Measurements from ENCODE around the gene RAMP3. TPM values are rescaled to one million over a fixed set of nuclear protein-coding genes. Genes with fewer than 3 reads are reported as not detected.

RAMP3 gene
- total and polyA plus RNA-seq, 2 donors (not counting 1 experiment from before 2014, with no cell fraction given) = not detected

GRCh38 chr7:45230083-45230482, 72.5 kb downstream of the RAMP3 start:
- Mint-ChIP-seq H3K27me3 (peaks cover 36% of the 10 kb centered on the region), H3K4me3 (no peak overlapping the region), H3K4me1 (no peaks in the 10 kb centered on the region), H3K27ac (no peak overlapping the region), H3K9me3 (ENCODE audit: insufficient read depth) (no peaks in the 10 kb centered on the region)
- H2AFZ ChIP-seq (ENCODE audit: insufficient read depth, low read depth, low read length, poor library complexity, severe bottlenecking) = no peak overlapping the region
- no peak for ATAC-seq (ENCODE audit: low read depth)
- no peaks in the 10 kb centered on the region for H3K4me1 ChIP-seq (ENCODE audit: control insufficient read depth in 2 of 2, insufficient read depth in 2 of 2, low read length in 2 of 2)
- H3K9ac ChIP-seq (ENCODE audit: low read length) = no peak overlapping the region
- WGBS (ENCODE audit: insufficient coverage) = 66% methylated on average over 3 of the region's 6 CpGs
- DNase-seq = no peak
- no peak overlapping the region for H3K4me3 ChIP-seq (ENCODE audit: control extremely low read depth in 1 of 5, extremely low read depth in 1 of 5, insufficient read depth in 1 of 5, low read depth in 2 of 5, low read length in 4 of 5)
- no peaks in the 10 kb centered on the region for H3K9me3 ChIP-seq (ENCODE audit: control extremely low read depth in 1 of 3, control insufficient read depth in 2 of 3, insufficient read depth in 1 of 3, low read length in 2 of 3)
- H4K20me1 ChIP-seq (ENCODE audit: control insufficient read depth, insufficient read depth, low read length, poor library complexity, severe bottlenecking) = no peaks in the 10 kb centered on the region
- H3K79me2 ChIP-seq (ENCODE audit: control insufficient read depth, insufficient read depth, low read length) = no peaks in the 10 kb centered on the region
- H3K27me3 ChIP-seq (replicated peaks in 1 of 4; ENCODE audit: control extremely low read depth in 1 of 4, control insufficient read depth in 3 of 4, insufficient read depth in 4 of 4, low read length in 3 of 4) = peaks cover 0 to 12% (median 3%) of the 10 kb centered on the region in 4 experiments
- ChIA-PET POLR2A (no interaction called here), CTCF (no interaction called here)
- H3K4me2 ChIP-seq (replicated peaks; ENCODE audit: low read depth, low read length, poor library complexity, severe bottlenecking) = no peak overlapping the region
- H3K36me3 ChIP-seq (replicated peaks in 1 of 2; ENCODE audit: control extremely low read depth in 1 of 2, control insufficient read depth in 1 of 2, extremely low read depth in 1 of 2, insufficient read depth in 2 of 2, low read length in 1 of 2) = no peaks in the 10 kb centered on the region
- TF ChIP-seq EZH2 (IDR thresholded peaks at IDR 0.05; ENCODE audit: borderline replicate concordance, insufficient read depth, low read depth, low read length, poor library complexity, severe bottlenecking) = no peak
- no peak for TF ChIP-seq CTCF (IDR thresholded peaks at IDR 0.05)
- no peak overlapping the region for H3K27ac ChIP-seq (ENCODE audit: low read length in 2 of 2)
- intact Hi-C loops (cut with micrococcal nuclease) = no loop called here

GRCh38 chr7:45230611-45231165, 73.1 kb downstream of the RAMP3 start:
- H3K9me3 ChIP-seq (ENCODE audit: control extremely low read depth in 1 of 3, control insufficient read depth in 2 of 3, insufficient read depth in 1 of 3, low read length in 2 of 3) = no peaks in the 10 kb centered on the region
- intact Hi-C loops (cut with micrococcal nuclease) = no loop called here
- H2AFZ ChIP-seq (ENCODE audit: insufficient read depth, low read depth, low read length, poor library complexity, severe bottlenecking) = no peak overlapping the region
- peaks cover 0 to 12% (median 3%) of the 10 kb centered on the region in 4 experiments for H3K27me3 ChIP-seq (replicated peaks in 1 of 4; ENCODE audit: control extremely low read depth in 1 of 4, control insufficient read depth in 3 of 4, insufficient read depth in 4 of 4, low read length in 3 of 4)
- H3K36me3 ChIP-seq (replicated peaks in 1 of 2; ENCODE audit: control extremely low read depth in 1 of 2, control insufficient read depth in 1 of 2, extremely low read depth in 1 of 2, insufficient read depth in 2 of 2, low read length in 1 of 2) = no peaks in the 10 kb centered on the region
- peaks cover 36% of the 10 kb centered on the region for H3K27me3 Mint-ChIP-seq
- CTCF ChIA-PET = no interaction called here
- no peaks in the 10 kb centered on the region for H3K4me1 ChIP-seq (ENCODE audit: control insufficient read depth in 2 of 2, insufficient read depth in 2 of 2, low read length in 2 of 2)
- H4K20me1 ChIP-seq (ENCODE audit: control insufficient read depth, insufficient read depth, low read length, poor library complexity, severe bottlenecking) = no peaks in the 10 kb centered on the region
- H3K9ac ChIP-seq (ENCODE audit: low read length) = no peak overlapping the region
- H3K79me2 ChIP-seq (ENCODE audit: control insufficient read depth, insufficient read depth, low read length) = no peaks in the 10 kb centered on the region
- ATAC-seq (ENCODE audit: low read depth) = no peak
- H3K4me3 ChIP-seq (ENCODE audit: control extremely low read depth in 1 of 5, extremely low read depth in 1 of 5, insufficient read depth in 1 of 5, low read depth in 2 of 5, low read length in 4 of 5) = no peak overlapping the region
- DNase-seq = no peak
- H3K27ac Mint-ChIP-seq = no peak overlapping the region
- TF ChIP-seq EZH2 (IDR thresholded peaks at IDR 0.05; ENCODE audit: borderline replicate concordance, insufficient read depth, low read depth, low read length, poor library complexity, severe bottlenecking) (no peak), CTCF (IDR thresholded peaks at IDR 0.05) (no peak)
- no peak overlapping the region for H3K27ac ChIP-seq (ENCODE audit: low read length in 2 of 2)
- POLR2A ChIA-PET = no interaction called here
- H3K4me1 Mint-ChIP-seq = no peaks in the 10 kb centered on the region
- no peaks in the 10 kb centered on the region for H3K9me3 Mint-ChIP-seq (ENCODE audit: insufficient read depth)
- WGBS (ENCODE audit: insufficient coverage) = 81% methylated on average over 3 of the region's 4 CpGs
- no peak overlapping the region for H3K4me3 Mint-ChIP-seq
- no peak overlapping the region for H3K4me2 ChIP-seq (replicated peaks; ENCODE audit: low read depth, low read length, poor library complexity, severe bottlenecking)

All from B cell (primary cell).